HepG2 (cell line): ENCODE measurements around the gene TRPV2.

Experiments
- FOXK1 ChIP-seq: sonication (generic); formaldehyde crosslinking; IDR thresholded peaks from 2 replicates; pipeline ENCODE4 v1.4.0; 2020; ENCODE audit warnings: low read depth, missing genetic modification reagents, borderline replicate concordance
- MAFG ChIP-seq: sonication (generic); formaldehyde crosslinking; IDR thresholded peaks from 2 replicates; pipeline ENCODE4 v1.5.1; 2020; ENCODE audit warnings: mild to moderate bottlenecking, missing genetic modification reagents
- POLR2AphosphoS5 ChIP-seq: IDR thresholded peaks from 2 replicates; pipeline ENCODE4 v1.6.1; 2012; ENCODE audit warnings: low read depth, low read length
- ZNF3 ChIP-seq: IDR thresholded peaks from 2 replicates; pipeline ENCODE4 v1.7.0; 2017; ENCODE audit warnings: inconsistent platforms
- TF ChIP-seq, protein P1 (sequence below): sonication (generic); formaldehyde crosslinking; IDR thresholded peaks from 2 replicates; pipeline ENCODE4 v1.5.0; 2020; ENCODE audit warnings: mild to moderate bottlenecking, missing genetic modification reagents, moderate library complexity

DNA sequence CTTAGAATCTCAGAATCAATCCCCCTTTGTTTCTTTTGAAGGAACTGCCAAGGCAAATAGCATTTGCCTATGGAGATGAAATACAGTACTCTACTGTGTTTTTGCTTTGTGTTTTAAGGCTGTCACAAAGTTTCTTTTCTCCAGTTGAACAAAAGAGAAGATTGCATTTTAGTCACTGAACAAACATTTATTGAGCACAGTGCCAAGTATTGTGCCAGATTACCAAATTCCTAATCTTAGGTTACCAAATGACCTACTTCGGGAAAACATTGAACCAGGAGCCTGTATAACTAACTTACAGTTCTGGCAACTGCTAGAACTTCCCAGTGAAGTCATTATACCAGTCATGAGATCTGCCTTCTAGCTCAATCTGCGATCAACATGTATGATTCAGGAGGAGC is 37.4 kb upstream of the TRPV2 start:
- TF ChIP-seq POLR2AphosphoS5 (no peak), ZNF3 (no peak), MAFG (CRISPR knock-in tag) (no peak), FOXK1 (CRISPR knock-in tag) (no peak)
- TF ChIP-seq, protein P1, sequence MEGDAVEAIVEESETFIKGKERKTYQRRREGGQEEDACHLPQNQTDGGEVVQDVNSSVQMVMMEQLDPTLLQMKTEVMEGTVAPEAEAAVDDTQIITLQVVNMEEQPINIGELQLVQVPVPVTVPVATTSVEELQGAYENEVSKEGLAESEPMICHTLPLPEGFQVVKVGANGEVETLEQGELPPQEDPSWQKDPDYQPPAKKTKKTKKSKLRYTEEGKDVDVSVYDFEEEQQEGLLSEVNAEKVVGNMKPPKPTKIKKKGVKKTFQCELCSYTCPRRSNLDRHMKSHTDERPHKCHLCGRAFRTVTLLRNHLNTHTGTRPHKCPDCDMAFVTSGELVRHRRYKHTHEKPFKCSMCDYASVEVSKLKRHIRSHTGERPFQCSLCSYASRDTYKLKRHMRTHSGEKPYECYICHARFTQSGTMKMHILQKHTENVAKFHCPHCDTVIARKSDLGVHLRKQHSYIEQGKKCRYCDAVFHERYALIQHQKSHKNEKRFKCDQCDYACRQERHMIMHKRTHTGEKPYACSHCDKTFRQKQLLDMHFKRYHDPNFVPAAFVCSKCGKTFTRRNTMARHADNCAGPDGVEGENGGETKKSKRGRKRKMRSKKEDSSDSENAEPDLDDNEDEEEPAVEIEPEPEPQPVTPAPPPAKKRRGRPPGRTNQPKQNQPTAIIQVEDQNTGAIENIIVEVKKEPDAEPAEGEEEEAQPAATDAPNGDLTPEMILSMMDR (CRISPR knock-in tag) = no peak
